ENCODE results near the gene MLIP. TPM values are rescaled to one million over a fixed set of nuclear protein-coding genes. Genes with fewer than 3 reads are reported as not detected.

Gene MLIP
- total and polyA plus RNA-seq, 2 of the 8 experiments (the other 6 are each of a cell fraction or from before 2014, with no cell fraction given), result not detected

DNA sequence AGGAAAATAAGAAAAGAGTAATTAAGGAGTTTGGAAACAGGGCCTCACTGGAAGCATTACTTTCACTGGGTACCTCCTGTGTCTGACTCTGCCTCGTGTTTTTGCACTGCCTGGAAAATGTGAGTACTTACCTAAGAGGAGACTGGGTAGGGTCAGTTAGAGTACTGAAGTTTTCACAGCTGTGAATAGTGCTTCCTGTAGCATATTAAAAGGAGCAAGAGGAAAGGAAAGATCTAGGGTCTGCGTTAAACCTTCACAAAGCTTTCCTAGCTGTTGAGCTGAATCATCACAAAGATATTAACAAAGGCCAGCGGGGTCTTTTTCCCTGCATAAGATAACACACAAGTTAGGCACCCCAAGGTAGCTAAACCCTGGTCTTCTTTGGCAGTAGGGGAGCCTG, 82.3 kb downstream of the MLIP start:
- Histone ChIP-seq H2AFZ (ENCODE audit: low read length) (peak overlapping the region; percentile 78), H3K18ac (ENCODE audit: extremely low read depth, low read length) (no peak overlapping the region), H3K79me1 (ENCODE audit: low read depth, low read length) (no peaks in the 10 kb centered on the region), H4K8ac (ENCODE audit: extremely low read depth, insufficient read depth, low read length) (no peak overlapping the region), H2BK120ac (replicated peaks; ENCODE audit: low read depth, low read length) (no peak overlapping the region), H2BK20ac (ENCODE audit: low read length) (no peak overlapping the region), H4K20me1 (replicated peaks in 1 of 2; ENCODE audit: control insufficient read depth in 1 of 2, insufficient read depth in 2 of 2, low read length in 2 of 2) (no peaks in the 10 kb centered on the region), H3K23me2 (ENCODE audit: low read depth, low read length) (no peaks in the 10 kb centered on the region), H3K27ac (ENCODE audit: low read depth, low read length) (no peak overlapping the region), H2BK5ac (ENCODE audit: low read depth, low read length) (no peak overlapping the region), H3K9ac (replicated peaks in 1 of 4; ENCODE audit: extremely low read depth in 1 of 4, low read depth in 3 of 4, low read length in 3 of 4) (no peak overlapping the region), H4K5ac (ENCODE audit: insufficient read length, low read depth, low read length) (no peak overlapping the region), H3K36me3 (ENCODE audit: control insufficient read depth in 2 of 4, insufficient read depth in 4 of 4, low read length in 3 of 4) (no peaks in the 10 kb centered on the region), H3K23ac (ENCODE audit: insufficient read length) (no peak overlapping the region), H2AK5ac (ENCODE audit: low read depth, low read length) (no peak overlapping the region), H3K4me2 (ENCODE audit: insufficient read depth in 1 of 2, low read depth in 2 of 2, low read length in 2 of 2) (no peak overlapping the region), H2BK12ac (ENCODE audit: low read depth, low read length) (no peak overlapping the region), H3K4me3 (ENCODE audit: extremely low read depth in 1 of 4, insufficient read depth in 2 of 4, low read depth in 3 of 4, low read length in 4 of 4) (no peak overlapping the region), H3K56ac (replicated peaks; ENCODE audit: insufficient read length, low read depth, low read length) (no peak overlapping the region), H3K79me2 (ENCODE audit: control insufficient read depth in 1 of 2, insufficient read depth in 2 of 2, low read length in 2 of 2) (no peaks in the 10 kb centered on the region), H4K91ac (replicated peaks; ENCODE audit: insufficient read length, low read length) (no peak overlapping the region), H3K4ac (replicated peaks; ENCODE audit: insufficient read length, low read depth, low read length) (no peak overlapping the region), H3K14ac (ENCODE audit: insufficient read length) (no peak overlapping the region), H2BK15ac (ENCODE audit: low read length) (no peak overlapping the region), H3K4me1 (replicated peaks in 1 of 4; ENCODE audit: control insufficient read depth in 3 of 4, insufficient read depth in 4 of 4, low read length in 3 of 4) (peaks cover 0 to 5% (median 2%) of the 10 kb centered on the region in 4 experiments; a peak in 2 of 7 replicates), H3K9me3 (ENCODE audit: insufficient read depth in 2 of 2, low read depth in 1 of 2, low read length in 1 of 2) (no peaks in the 10 kb centered on the region), H3K27me3 (replicated peaks in 1 of 4; ENCODE audit: control insufficient read depth in 3 of 4, extremely low read depth in 1 of 4, insufficient read depth in 3 of 4, low read length in 3 of 4) (no peaks in the 10 kb centered on the region)
- DNase-seq (ENCODE audit: low read depth in 1 of 2, low spot score in 2 of 2) (no peak), FAIRE-seq (no peak)
- POLR2A ChIA-PET (ENCODE audit: partially characterized antibody), result interaction anchor here (0.9 kb wide), 1 partner anchor 190 kb away, joined by 3 read pairs; no protein-coding TSS in a partner anchor
- WGBS, 2 experiments (ENCODE audit: extremely low coverage in 1 of 2, insufficient coverage in 1 of 2, insufficient read length in 1 of 2, insufficient replicate concordance in 2 of 2, low coverage in 1 of 2, low lambda C conversion rate in 2 of 2, missing lambda C conversion rate in 1 of 2), result 46% methylated on average over 3 of the region's 3 CpGs; no CpG with 5 or more reads in 1 of the 2 experiments
- CTCF ChIA-PET (ENCODE audit: partially characterized antibody), result interaction anchor here (0.6 to 1.9 kb wide), 3 partner anchors 10 to 1242 kb away, joined by 3 to 6 read pairs (median 3); no protein-coding TSS in a partner anchor
- TF ChIP-seq KDM1A (IDR thresholded peaks at IDR 0.05; ENCODE audit: borderline replicate concordance, low read length) (no peak), TCF12 (IDR thresholded peaks at IDR 0.05; ENCODE audit: low read depth, low read length) (peak; percentile 42; the same call in 1 of the 2 replicates)
